Glutamatergic neuron (in vitro differentiated cells): ENCODE results near the gene SLC29A1. TPM values are rescaled to one million over a fixed set of nuclear protein-coding genes. Genes with fewer than 3 reads are reported as not detected.
A peak's percentile ranks its signal among the peaks of the same experiment; 100 is the strongest.

Source experiments
- DNase-seq: peaks from one replicate; pipeline ENCODE4 v3.0.0; 2022
- H3K27ac Mint-ChIP-seq: one replicate; pipeline ENCODE4 v1.8.0; 2020; ENCODE audit warnings: mild to moderate bottlenecking, mixed read lengths, inconsistent platforms; ENCODE audit not compliant: unreplicated experiment
- H3K27me3 Mint-ChIP-seq: one replicate; pipeline ENCODE4 v1.8.0; 2020; ENCODE audit warnings: mild to moderate bottlenecking, moderate library complexity, mixed read lengths, inconsistent platforms; ENCODE audit not compliant: unreplicated experiment
- H3K36me3 Mint-ChIP-seq: one replicate; pipeline ENCODE4 v1.8.0; 2020; ENCODE audit warnings: mild to moderate bottlenecking, mixed read lengths, inconsistent platforms; ENCODE audit not compliant: unreplicated experiment
- H3K4me1 Mint-ChIP-seq: one replicate; pipeline ENCODE4 v1.8.0; 2020; ENCODE audit warnings: mild to moderate bottlenecking, low read depth, mixed read lengths, inconsistent platforms; ENCODE audit not compliant: unreplicated experiment
- H3K4me3 Mint-ChIP-seq: one replicate; pipeline ENCODE4 v1.8.0; 2020; ENCODE audit warnings: mild to moderate bottlenecking, mixed read lengths, inconsistent platforms; ENCODE audit not compliant: unreplicated experiment
- H3K9me3 Mint-ChIP-seq: one replicate; pipeline ENCODE4 v1.8.0; 2020; ENCODE audit warnings: mild to moderate bottlenecking, moderate library complexity, mixed read lengths, inconsistent platforms; ENCODE audit not compliant: unreplicated experiment
- total RNA-seq: library from RNA; stranded (reverse); fragmentation: NEBNext Ultra II Directional; extraction: Animal tissue kit (Norgen Biotek cat#: 25700); gene quantifications from one replicate; pipeline ENCODE4 v1.2.1, GENCODE V29; 2021; ENCODE audit not compliant: unreplicated experiment
- TF ChIP-seq, protein P1 (sequence below): fragments of 200-600 bp; sonication (generic); IDR thresholded peaks from one replicate; pipeline ENCODE4 v1.5.0; 2021; ENCODE audit not compliant: partially characterized antibody, unreplicated experiment

SLC29A1 gene
- total RNA-seq, 1 donor from 2014 or later, result 20.0 TPM

DNA sequence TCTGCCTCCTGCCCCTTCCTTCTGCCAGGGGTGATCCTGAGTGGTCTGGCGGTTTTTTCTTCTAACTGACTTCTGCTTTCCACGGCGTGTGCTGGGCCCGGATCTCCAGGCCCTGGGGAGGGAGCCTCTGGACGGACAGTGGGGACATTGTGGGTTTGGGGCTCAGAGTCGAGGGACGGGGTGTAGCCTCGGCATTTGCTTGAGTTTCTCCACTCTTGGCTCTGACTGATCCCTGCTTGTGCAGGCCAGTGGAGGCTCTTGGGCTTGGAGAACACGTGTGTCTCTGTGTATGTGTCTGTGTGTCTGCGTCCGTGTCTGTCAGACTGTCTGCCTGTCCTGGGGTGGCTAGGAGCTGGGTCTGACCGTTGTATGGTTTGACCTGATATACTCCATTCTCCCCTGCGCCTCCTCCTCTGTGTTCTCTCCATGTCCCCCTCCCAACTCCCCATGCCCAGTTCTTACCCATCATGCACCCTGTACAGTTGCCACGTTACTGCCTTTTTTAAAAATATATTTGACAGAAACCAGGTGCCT lies 10.2 kb downstream of the SLC29A1 start:
- Mint-ChIP-seq H3K9me3 (peaks cover 7% of the 10 kb centered on the region), H3K27ac (peak overlapping the region; percentile 76), H3K4me1 (peaks cover 27% of the 10 kb centered on the region), H3K27me3 (peaks cover 10% of the 10 kb centered on the region), H3K4me3 (no peak overlapping the region), H3K36me3 (no peaks in the 10 kb centered on the region)
- TF ChIP-seq, protein P1, sequence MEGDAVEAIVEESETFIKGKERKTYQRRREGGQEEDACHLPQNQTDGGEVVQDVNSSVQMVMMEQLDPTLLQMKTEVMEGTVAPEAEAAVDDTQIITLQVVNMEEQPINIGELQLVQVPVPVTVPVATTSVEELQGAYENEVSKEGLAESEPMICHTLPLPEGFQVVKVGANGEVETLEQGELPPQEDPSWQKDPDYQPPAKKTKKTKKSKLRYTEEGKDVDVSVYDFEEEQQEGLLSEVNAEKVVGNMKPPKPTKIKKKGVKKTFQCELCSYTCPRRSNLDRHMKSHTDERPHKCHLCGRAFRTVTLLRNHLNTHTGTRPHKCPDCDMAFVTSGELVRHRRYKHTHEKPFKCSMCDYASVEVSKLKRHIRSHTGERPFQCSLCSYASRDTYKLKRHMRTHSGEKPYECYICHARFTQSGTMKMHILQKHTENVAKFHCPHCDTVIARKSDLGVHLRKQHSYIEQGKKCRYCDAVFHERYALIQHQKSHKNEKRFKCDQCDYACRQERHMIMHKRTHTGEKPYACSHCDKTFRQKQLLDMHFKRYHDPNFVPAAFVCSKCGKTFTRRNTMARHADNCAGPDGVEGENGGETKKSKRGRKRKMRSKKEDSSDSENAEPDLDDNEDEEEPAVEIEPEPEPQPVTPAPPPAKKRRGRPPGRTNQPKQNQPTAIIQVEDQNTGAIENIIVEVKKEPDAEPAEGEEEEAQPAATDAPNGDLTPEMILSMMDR, result no peak
- DNase-seq, result no peak

DNA sequence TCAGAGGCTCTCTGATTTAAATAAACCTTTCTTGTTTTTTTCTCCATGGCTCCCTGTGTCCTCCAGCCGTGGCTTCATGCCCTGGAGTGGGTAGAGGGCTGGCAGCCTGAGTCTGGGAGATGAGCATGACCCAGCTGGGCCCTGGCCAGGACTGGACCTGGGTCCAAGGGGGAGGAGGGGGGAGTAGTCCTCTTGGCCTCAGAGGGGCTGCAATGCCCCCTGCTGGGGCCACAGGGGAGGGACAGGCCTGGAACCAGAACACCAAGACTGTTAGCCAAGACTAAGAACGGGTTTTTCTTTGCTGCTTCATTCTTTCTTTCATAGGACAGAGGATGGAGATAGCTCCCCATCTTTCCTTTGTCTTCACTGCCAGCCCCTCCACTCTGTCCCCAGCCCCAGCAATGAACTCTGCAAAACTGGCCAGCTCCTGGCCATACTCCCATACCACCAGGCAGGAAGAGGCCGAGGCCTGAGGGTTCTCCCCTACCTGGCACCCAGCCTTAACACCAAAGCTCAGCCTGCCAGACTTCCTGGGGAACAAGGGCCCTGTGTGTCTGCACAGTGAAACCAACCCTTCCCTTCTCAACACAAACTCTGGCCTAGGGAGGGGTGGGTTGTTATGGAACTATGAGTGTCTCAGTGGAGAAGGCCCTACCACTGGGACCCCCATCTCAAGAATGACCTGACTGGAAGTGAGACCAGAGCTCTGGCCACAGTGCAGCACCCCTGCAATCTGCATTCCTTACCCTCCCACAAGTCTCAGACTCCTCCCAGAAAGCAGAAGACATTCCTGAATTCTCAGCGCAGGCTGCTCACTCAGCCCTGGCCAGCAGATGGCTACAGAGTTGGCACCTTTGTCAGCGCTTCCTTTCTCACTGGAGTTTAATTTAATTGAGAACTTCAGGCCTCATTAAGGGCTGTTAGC lies 11.0 kb downstream of the SLC29A1 start:
- peak; percentile 70 for DNase-seq
- peak overlapping the region; percentile 72 for H3K27ac Mint-ChIP-seq
- peaks cover 13% of the 10 kb centered on the region for H3K27me3 Mint-ChIP-seq
- H3K4me3 Mint-ChIP-seq, result peak overlapping the region; percentile 34
- TF ChIP-seq, protein P1, result peak; percentile 77
- H3K36me3 Mint-ChIP-seq, result no peaks in the 10 kb centered on the region
- peaks cover 7% of the 10 kb centered on the region for H3K9me3 Mint-ChIP-seq
- peaks cover 30% of the 10 kb centered on the region for H3K4me1 Mint-ChIP-seq

DNA sequence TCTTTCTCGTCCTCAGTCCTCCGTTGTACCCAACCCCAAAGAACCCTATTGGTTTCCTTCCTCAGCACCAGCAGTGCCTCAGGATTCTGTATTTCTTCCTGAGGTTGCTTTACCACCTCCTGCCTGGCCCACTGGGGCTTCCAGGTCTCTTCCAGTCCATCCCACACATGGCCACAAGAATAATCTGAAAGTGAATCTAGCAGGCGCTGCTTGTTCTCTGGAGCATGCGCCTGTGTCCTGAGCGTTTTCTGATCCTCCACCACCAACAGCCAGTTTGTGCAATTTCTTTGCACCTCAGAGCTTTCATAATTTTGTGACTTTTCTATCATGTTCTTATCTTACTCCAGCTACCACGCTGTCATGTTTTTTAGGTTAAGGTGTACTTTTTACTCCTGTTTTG lies 11.9 kb downstream of the SLC29A1 start:
- Mint-ChIP-seq H3K4me1 (peaks cover 31% of the 10 kb centered on the region), H3K36me3 (no peaks in the 10 kb centered on the region), H3K9me3 (peaks cover 7% of the 10 kb centered on the region), H3K4me3 (peak overlapping the region; percentile 28), H3K27ac (peak overlapping the region; percentile 72), H3K27me3 (peaks cover 13% of the 10 kb centered on the region)
- DNase-seq, result no peak
- TF ChIP-seq, protein P1, result no peak

DNA sequence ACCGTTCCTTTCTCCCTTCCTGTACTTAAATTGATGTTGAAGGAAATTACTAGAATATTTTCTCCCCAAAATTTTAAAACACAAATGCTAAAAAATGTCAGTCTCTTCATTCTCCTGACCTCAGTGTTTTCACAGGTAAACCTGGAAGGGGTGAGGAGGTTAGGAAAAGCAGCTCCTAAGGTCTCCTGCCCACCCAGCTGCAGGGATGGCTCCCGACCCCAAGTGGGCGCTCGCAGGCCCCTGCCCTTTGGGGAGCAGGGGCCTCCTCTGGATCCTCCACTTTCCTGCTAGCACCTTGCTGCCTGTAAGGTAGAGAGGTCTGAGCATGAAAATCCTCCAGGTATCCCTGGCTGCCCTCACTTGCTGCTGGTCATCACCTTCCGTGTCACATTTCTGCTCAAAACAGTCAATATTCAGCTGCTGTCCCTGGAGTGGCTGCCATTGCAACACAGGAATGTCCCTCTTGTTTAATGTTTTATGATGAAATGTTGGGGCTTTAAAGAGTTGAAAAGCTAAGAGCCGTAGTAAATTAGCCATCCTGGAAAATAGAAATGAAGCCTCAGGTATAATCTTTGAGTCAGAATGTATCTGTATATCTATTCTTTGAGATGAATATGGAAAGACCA lies 12.6 kb downstream of the SLC29A1 start:
- TF ChIP-seq, protein P1, result no peak
- DNase-seq, result no peak
- no peaks in the 10 kb centered on the region for H3K36me3 Mint-ChIP-seq
- H3K4me1 Mint-ChIP-seq, result peaks cover 31% of the 10 kb centered on the region
- H3K9me3 Mint-ChIP-seq, result peaks cover 7% of the 10 kb centered on the region
- peak overlapping the region; percentile 42 for H3K4me3 Mint-ChIP-seq
- H3K27ac Mint-ChIP-seq, result peak overlapping the region; percentile 12
- H3K27me3 Mint-ChIP-seq, result peaks cover 13% of the 10 kb centered on the region
